Caco-2 (cell line): ENCODE measurements around the gene TRPC6. TPM values are rescaled to one million over a fixed set of nuclear protein-coding genes. Genes with fewer than 3 reads are reported as not detected.

Experiments used
- BruUV-seq: library from RNA; stranded (reverse); fragments of 400-500 nt; replicated peaks from 2 replicates; lab custom pipeline; 2021; lab: Mats Ljungman, UMichigan
- CTCF ChIA-PET: fragments of 300-600 bp; sonication (Branson Sonifier 250); formaldehyde crosslinking; loops from one replicate; lab custom pipeline; 2022; ENCODE audit warnings: antibody characterized with exemption; lab: Charles Lee
- POLR2A ChIA-PET: fragments of 300-600 bp; sonication (Branson Sonifier 250); formaldehyde crosslinking; loops from one replicate; lab custom pipeline; 2022; ENCODE audit warnings: antibody characterized with exemption; lab: Charles Lee
- DNase-seq, 2 experiments: peaks; one replicate each; pipeline versions ENCODE4 v3.0.0 to v3.0.0-alpha.2; 2020 to 2022
- H3K27me3 ChIP-seq: replicated peaks from 2 replicates; pipeline ENCODE4 v1.6.0; 2011; ENCODE audit warnings: low read length; ENCODE audit not compliant: control insufficient read depth, insufficient read depth
- H3K36me3 ChIP-seq: 2 replicates; pipeline ENCODE4 v1.5.1; 2011; ENCODE audit warnings: low read length; ENCODE audit not compliant: control insufficient read depth, insufficient read depth
- H3K4me1 ChIP-seq: fragments of 250-450 bp; sonication (Bioruptor Pico); 2 replicates; pipeline ENCODE4 v1.5.1; 2020; ENCODE audit warnings: mild to moderate bottlenecking
- H3K4me3 ChIP-seq: 2 replicates; pipeline ENCODE4 v1.5.1; 2011; ENCODE audit warnings: low read depth, mild to moderate bottlenecking, control low read depth, low read length
- H3K9me3 ChIP-seq: fragments of 250-450 bp; sonication (Bioruptor Pico); 2 replicates; pipeline ENCODE4 v1.5.1; 2020; ENCODE audit warnings: mild to moderate bottlenecking, moderate library complexity
- H3K27ac Mint-ChIP-seq: one replicate; pipeline ENCODE4 v1.8.0; 2022; ENCODE audit warnings: mixed read lengths; ENCODE audit not compliant: unreplicated experiment
- H3K27me3 Mint-ChIP-seq: one replicate; pipeline ENCODE4 v1.8.0; 2022; ENCODE audit warnings: mixed read lengths; ENCODE audit not compliant: insufficient read depth, unreplicated experiment
- H3K36me3 Mint-ChIP-seq: one replicate; pipeline ENCODE4 v1.8.0; 2022; ENCODE audit warnings: mild to moderate bottlenecking, mixed read lengths; ENCODE audit not compliant: insufficient read depth, unreplicated experiment
- H3K4me1 Mint-ChIP-seq: one replicate; pipeline ENCODE4 v1.8.0; 2022; ENCODE audit warnings: low read depth, mixed read lengths; ENCODE audit not compliant: unreplicated experiment
- H3K4me3 Mint-ChIP-seq: one replicate; pipeline ENCODE4 v1.8.0; 2022; ENCODE audit warnings: mild to moderate bottlenecking, moderate library complexity, mixed read lengths; ENCODE audit not compliant: unreplicated experiment
- H3K9me3 Mint-ChIP-seq: one replicate; pipeline ENCODE4 v1.8.0; 2022; ENCODE audit warnings: mixed read lengths; ENCODE audit not compliant: unreplicated experiment
- intact Hi-C: fragments of 100-400 bp; cut with micrococcal nuclease; formaldehyde crosslinking; loops from one replicate; pipeline ENCODE4 v1.10.0; 2022; ENCODE audit not compliant: unreplicated experiment
- total RNA-seq: library from RNA; stranded (reverse); gene quantifications from 2 replicates; pipeline ENCODE4 v1.2.3, GENCODE V29; 2022
- TF ChIP-seq, protein P1 (sequence below), 2 experiments: fragments of 200-600 bp in 1 of 2; IDR thresholded peaks; 1 replicate in 1 of 2; 2 replicates in 1 of 2; pipeline versions ENCODE4 v1.5.1 to v1.8.0; 2011 to 2022; ENCODE audit warnings: antibody characterized with exemption in 1 of 2, control low read depth in 1 of 2, inconsistent platforms in 1 of 2, low read depth in 1 of 2, low read length in 1 of 2, mild to moderate bottlenecking in 1 of 2, moderate library complexity in 1 of 2; ENCODE audit not compliant: insufficient read depth in 1 of 2, severe bottlenecking in 1 of 2, unreplicated experiment in 1 of 2

Gene TRPC6
- total RNA-seq, 1 experiment from 2014 or later: 0.14 TPM

GRCh38 chr11:101582989-101583250 lies 887 bp downstream of the TRPC6 start:
- intact Hi-C loops: no loop called here
- H3K9me3 ChIP-seq: peaks cover 9% of the 10 kb centered on the region
- H3K9me3 Mint-ChIP-seq: peaks cover 18% of the 10 kb centered on the region
- DNase-seq: no peak
- no peaks in the 10 kb centered on the region for H3K4me1 Mint-ChIP-seq
- no peaks in the 10 kb centered on the region for H3K27me3 Mint-ChIP-seq
- H3K36me3 Mint-ChIP-seq: no peaks in the 10 kb centered on the region
- H3K36me3 ChIP-seq: no peaks in the 10 kb centered on the region
- no peaks in the 10 kb centered on the region for H3K4me1 ChIP-seq
- no peak overlapping the region for H3K27ac Mint-ChIP-seq
- no TSS peak for BruUV-seq
- POLR2A ChIA-PET: no interaction called here
- H3K27me3 ChIP-seq: no peaks in the 10 kb centered on the region
- no peak overlapping the region for H3K4me3 Mint-ChIP-seq
- CTCF ChIA-PET: no interaction called here
- TF ChIP-seq, protein P1, sequence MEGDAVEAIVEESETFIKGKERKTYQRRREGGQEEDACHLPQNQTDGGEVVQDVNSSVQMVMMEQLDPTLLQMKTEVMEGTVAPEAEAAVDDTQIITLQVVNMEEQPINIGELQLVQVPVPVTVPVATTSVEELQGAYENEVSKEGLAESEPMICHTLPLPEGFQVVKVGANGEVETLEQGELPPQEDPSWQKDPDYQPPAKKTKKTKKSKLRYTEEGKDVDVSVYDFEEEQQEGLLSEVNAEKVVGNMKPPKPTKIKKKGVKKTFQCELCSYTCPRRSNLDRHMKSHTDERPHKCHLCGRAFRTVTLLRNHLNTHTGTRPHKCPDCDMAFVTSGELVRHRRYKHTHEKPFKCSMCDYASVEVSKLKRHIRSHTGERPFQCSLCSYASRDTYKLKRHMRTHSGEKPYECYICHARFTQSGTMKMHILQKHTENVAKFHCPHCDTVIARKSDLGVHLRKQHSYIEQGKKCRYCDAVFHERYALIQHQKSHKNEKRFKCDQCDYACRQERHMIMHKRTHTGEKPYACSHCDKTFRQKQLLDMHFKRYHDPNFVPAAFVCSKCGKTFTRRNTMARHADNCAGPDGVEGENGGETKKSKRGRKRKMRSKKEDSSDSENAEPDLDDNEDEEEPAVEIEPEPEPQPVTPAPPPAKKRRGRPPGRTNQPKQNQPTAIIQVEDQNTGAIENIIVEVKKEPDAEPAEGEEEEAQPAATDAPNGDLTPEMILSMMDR (IDR thresholded peaks at IDR 0.05; ENCODE audit: insufficient read depth in 1 of 2, low read depth in 1 of 2, low read length in 1 of 2, severe bottlenecking in 1 of 2, unreplicated experiment in 1 of 2): no peak
- no peak overlapping the region for H3K4me3 ChIP-seq

GRCh38 chr11:101582236-101582988 lies 1.4 kb downstream of the TRPC6 start:
- H3K9me3 Mint-ChIP-seq: peaks cover 18% of the 10 kb centered on the region
- no peaks in the 10 kb centered on the region for H3K36me3 Mint-ChIP-seq

DNA sequence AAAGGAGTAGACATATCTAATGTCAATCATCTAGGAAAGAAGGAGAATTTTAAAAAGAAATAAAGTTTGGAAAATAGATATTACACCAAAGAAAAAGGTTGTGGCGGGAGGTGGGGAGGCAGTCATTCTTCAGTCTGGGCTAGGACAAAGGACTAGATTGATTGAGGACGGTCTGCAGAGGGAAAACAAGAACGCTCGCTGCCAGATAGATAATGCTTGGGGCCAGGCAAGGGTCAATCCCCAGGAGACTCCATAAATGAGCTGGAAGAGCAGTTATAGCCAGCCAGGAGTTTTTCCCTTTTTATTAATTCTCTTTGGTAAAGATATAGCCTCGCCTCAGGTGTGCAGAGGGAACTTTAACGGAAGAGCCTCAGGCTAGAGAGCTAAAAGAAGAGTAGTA lies 6.3 kb downstream of the TRPC6 start:
- Mint-ChIP-seq H3K9me3 (peaks cover 18% of the 10 kb centered on the region), H3K4me3 (no peak overlapping the region), H3K27ac (no peak overlapping the region), H3K36me3 (no peaks in the 10 kb centered on the region), H3K27me3 (peaks cover 2% of the 10 kb centered on the region), H3K4me1 (no peaks in the 10 kb centered on the region)
- no TSS peak for BruUV-seq
- H3K4me1 ChIP-seq: no peaks in the 10 kb centered on the region
- no peak overlapping the region for H3K4me3 ChIP-seq
- no peaks in the 10 kb centered on the region for H3K27me3 ChIP-seq
- H3K9me3 ChIP-seq: peaks cover 9% of the 10 kb centered on the region
- DNase-seq: no peak
- intact Hi-C loops: no loop called here
- ChIA-PET CTCF (no interaction called here), POLR2A (no interaction called here)
- TF ChIP-seq, protein P1 (IDR thresholded peaks at IDR 0.05; ENCODE audit: insufficient read depth in 1 of 2, low read depth in 1 of 2, low read length in 1 of 2, severe bottlenecking in 1 of 2, unreplicated experiment in 1 of 2): no peak
- no peaks in the 10 kb centered on the region for H3K36me3 ChIP-seq

More at GRCh38 chr11:101582236-101582988, 1.4 kb downstream of the TRPC6 start:
- no peak overlapping the region for H3K4me3 Mint-ChIP-seq
- no TSS peak for BruUV-seq
- TF ChIP-seq, protein P1 (IDR thresholded peaks at IDR 0.05; ENCODE audit: insufficient read depth in 1 of 2, low read depth in 1 of 2, low read length in 1 of 2, severe bottlenecking in 1 of 2, unreplicated experiment in 1 of 2): no peak
- H3K27me3 ChIP-seq: no peaks in the 10 kb centered on the region
- DNase-seq: no peak
- H3K4me3 ChIP-seq: no peak overlapping the region
- intact Hi-C loops: no loop called here
- H3K27ac Mint-ChIP-seq: no peak overlapping the region
- ChIA-PET CTCF (interaction anchor here (0.6 kb wide), 1 partner anchor 1353 kb away, joined by 4 read pairs; no protein-coding TSS in a partner anchor), POLR2A (no interaction called here)
- H3K9me3 ChIP-seq: peaks cover 9% of the 10 kb centered on the region
- H3K4me1 Mint-ChIP-seq: no peaks in the 10 kb centered on the region
- H3K4me1 ChIP-seq: no peaks in the 10 kb centered on the region
- no peaks in the 10 kb centered on the region for H3K27me3 Mint-ChIP-seq
- H3K36me3 ChIP-seq: no peaks in the 10 kb centered on the region
